ENCODE results near the gene NNMT. TPM values are rescaled to one million over a fixed set of nuclear protein-coding genes. Genes with fewer than 3 reads are reported as not detected.

Gene NNMT
- total and polyA plus RNA-seq, 2 donors (not counting 3 experiments of a cell fraction or from before 2014, with no cell fraction given): 330 to 454 TPM

DNA sequence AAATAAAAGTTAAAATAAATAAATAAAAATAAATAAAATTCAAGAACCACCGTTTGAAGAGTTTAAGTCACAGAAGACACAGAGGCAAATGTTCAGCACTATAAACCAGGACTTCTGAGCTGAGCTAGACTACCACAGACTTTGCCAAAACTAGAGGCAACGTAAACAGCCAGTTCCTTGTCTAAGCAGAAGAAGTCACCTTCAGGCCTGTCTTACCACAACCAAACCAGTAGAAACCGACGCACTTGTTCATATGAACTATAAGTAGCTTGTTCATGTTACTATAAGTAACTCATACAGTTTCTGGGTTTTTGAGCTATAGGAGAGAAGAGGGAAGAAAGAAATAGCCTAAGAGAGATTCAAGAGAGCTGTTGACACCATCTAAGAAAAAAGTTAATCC is 48.3 kb downstream of the NNMT start:
- intact Hi-C loops (cut with micrococcal nuclease): loop anchor here (5.0 kb wide), 1 partner anchor 163 kb away; no protein-coding TSS in a partner anchor
- no peaks in the 10 kb centered on the region for H3K27me3 ChIP-seq (ENCODE audit: control insufficient read depth in 2 of 2, insufficient read depth in 2 of 2, low read length in 2 of 2)
- ChIA-PET POLR2A (no interaction called here), CTCF (interaction anchor here (1.1 to 2.4 kb wide), 3 partner anchors 10 to 64 kb away, joined by 3 to 11 read pairs (median 3); no protein-coding TSS in a partner anchor)
- no peaks in the 10 kb centered on the region for H4K20me1 ChIP-seq (replicated peaks; ENCODE audit: control insufficient read depth, extremely low read depth, insufficient read depth, low read length)
- BruUV-seq (replicated peaks): no TSS peak
- H3K36me3 ChIP-seq (ENCODE audit: control insufficient read depth in 2 of 2, extremely low read depth in 1 of 2, insufficient read depth in 2 of 2, low read length in 2 of 2): no peaks in the 10 kb centered on the region
- dilution Hi-C loops (cut with MboI; ENCODE audit: extremely low pct_ligation_motif_present, low sequenced_read_pairs): no loop called here
- no peaks in the 10 kb centered on the region for H3K9me1 ChIP-seq (replicated peaks; ENCODE audit: control insufficient read depth, extremely low read depth, insufficient read depth, low read length)
- H3K9me3 ChIP-seq (replicated peaks; ENCODE audit: control insufficient read depth, insufficient read depth, low read length): no peaks in the 10 kb centered on the region
- FAIRE-seq (no peak), DNase-seq (ENCODE audit: low read depth, low spot score) (no peak)
- H3K9ac ChIP-seq (replicated peaks; ENCODE audit: extremely low read depth, insufficient read depth, low read length): no peak overlapping the region
- TF ChIP-seq, protein P1, sequence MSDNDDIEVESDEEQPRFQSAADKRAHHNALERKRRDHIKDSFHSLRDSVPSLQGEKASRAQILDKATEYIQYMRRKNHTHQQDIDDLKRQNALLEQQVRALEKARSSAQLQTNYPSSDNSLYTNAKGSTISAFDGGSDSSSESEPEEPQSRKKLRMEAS (IDR thresholded peaks at IDR 0.05; ENCODE audit: insufficient read depth, insufficient read length): no peak
- TF ChIP-seq EZH2 (IDR thresholded peaks at IDR 0.05; ENCODE audit: borderline replicate concordance, low read depth, low read length, severe bottlenecking) (no peak), MYC (IDR thresholded peaks at IDR 0.05; ENCODE audit: low read depth, low read length) (no peak), JUN (IDR thresholded peaks at IDR 0.05; ENCODE audit: borderline replicate concordance, insufficient read depth, insufficient read length, low read depth) (no peak), POLR2AphosphoS5 (IDR thresholded peaks at IDR 0.05; ENCODE audit: insufficient read depth, low read depth, low read length) (no peak), POLR2A (IDR thresholded peaks at IDR 0.05; ENCODE audit: low read depth, low read length) (no peak), FOS (IDR thresholded peaks at IDR 0.05; ENCODE audit: borderline replicate concordance, insufficient read depth, low read length) (no peak), GATA2 (IDR thresholded peaks at IDR 0.05; ENCODE audit: insufficient read depth, insufficient read length, low read depth, low read length) (no peak)
- TF ChIP-seq, protein P2, sequence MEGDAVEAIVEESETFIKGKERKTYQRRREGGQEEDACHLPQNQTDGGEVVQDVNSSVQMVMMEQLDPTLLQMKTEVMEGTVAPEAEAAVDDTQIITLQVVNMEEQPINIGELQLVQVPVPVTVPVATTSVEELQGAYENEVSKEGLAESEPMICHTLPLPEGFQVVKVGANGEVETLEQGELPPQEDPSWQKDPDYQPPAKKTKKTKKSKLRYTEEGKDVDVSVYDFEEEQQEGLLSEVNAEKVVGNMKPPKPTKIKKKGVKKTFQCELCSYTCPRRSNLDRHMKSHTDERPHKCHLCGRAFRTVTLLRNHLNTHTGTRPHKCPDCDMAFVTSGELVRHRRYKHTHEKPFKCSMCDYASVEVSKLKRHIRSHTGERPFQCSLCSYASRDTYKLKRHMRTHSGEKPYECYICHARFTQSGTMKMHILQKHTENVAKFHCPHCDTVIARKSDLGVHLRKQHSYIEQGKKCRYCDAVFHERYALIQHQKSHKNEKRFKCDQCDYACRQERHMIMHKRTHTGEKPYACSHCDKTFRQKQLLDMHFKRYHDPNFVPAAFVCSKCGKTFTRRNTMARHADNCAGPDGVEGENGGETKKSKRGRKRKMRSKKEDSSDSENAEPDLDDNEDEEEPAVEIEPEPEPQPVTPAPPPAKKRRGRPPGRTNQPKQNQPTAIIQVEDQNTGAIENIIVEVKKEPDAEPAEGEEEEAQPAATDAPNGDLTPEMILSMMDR (IDR thresholded peaks at IDR 0.05; ENCODE audit: extremely low read depth in 1 of 2, insufficient read depth in 1 of 2, low read depth in 1 of 2, low read length in 2 of 2): no peak
- no peak overlapping the region for H3K4me3 ChIP-seq (replicated peaks in 1 of 3; ENCODE audit: insufficient read depth in 1 of 3, low read depth in 1 of 3, low read length in 3 of 3)
- no peak overlapping the region for H3K4me2 ChIP-seq (ENCODE audit: insufficient read depth, low read length)
- peaks cover 6% of the 10 kb centered on the region for H3K4me1 ChIP-seq (ENCODE audit: control insufficient read depth, extremely low read depth, insufficient read depth, low read length)
- no peak overlapping the region for H2AFZ ChIP-seq (ENCODE audit: low read depth, low read length)
- H3K27ac ChIP-seq (ENCODE audit: insufficient read depth, low read depth, low read length): no peak overlapping the region
- no peaks in the 10 kb centered on the region for H3K79me2 ChIP-seq (ENCODE audit: control insufficient read depth, insufficient read depth, low read length)

Measured in endothelial cell of umbilical vein (primary cell).